Tibial artery (tissue), 4 donors: Measurements from ENCODE around the gene CXADR.
"Not testable (repeated sequence)": the region's sequence is repeated elsewhere in the genome, so short reads cannot be mapped to it uniquely, and the experiment has no call there.

Experiments used
- DNase-seq, 2 donors: peaks; one replicate each; pipeline ENCODE4 v3.0.0-alpha.2; 2019
- H3K27ac ChIP-seq, 2 donors: fragments of 200-600 bp; sonication (generic) in 1 of 2; 1 replicate in 1 of 2; 2 replicates in 1 of 2; pipeline ENCODE4 v1.5.1; 2018 to 2019; ENCODE audit warnings: mild to moderate bottlenecking in 1 of 2
- H3K27me3 ChIP-seq, 2 donors: fragments of 200-600 bp; sonication (generic) in 1 of 2; one replicate each; pipeline versions ENCODE4 v1.5.1 to v1.6.0; 2016 to 2019
- H3K36me3 ChIP-seq, 3 donors: fragments of 200-600 bp; sonication (generic) in 2 of 3; one replicate each; pipeline ENCODE4 v1.5.1; 2016 to 2019; ENCODE audit warnings: mild to moderate bottlenecking in 2 of 3
- H3K4me1 ChIP-seq, 4 donors: fragments of 200-600 bp; sonication (generic) in 2 of 4; 1 replicate in 3 of 4; 2 replicates in 1 of 4; pipeline ENCODE4 v1.5.1; 2016 to 2019
- H3K4me3 ChIP-seq, 2 donors: fragments of 200-600 bp; sonication (generic) in 1 of 2; 1 replicate in 1 of 2; 2 replicates in 1 of 2; pipeline ENCODE4 v1.5.1; 2018 to 2019; ENCODE audit warnings: mild to moderate bottlenecking in 2 of 2
- H3K9me3 ChIP-seq, 3 donors: fragments of 200-600 bp; sonication (generic) in 1 of 3; one replicate each; pipeline ENCODE4 v1.5.1; 2016 to 2019
- intact Hi-C: fragments of 100-400 bp; cut with DNase I; formaldehyde crosslinking; loops from one replicate; pipeline ENCODE4 v1.15.0; 2023; ENCODE audit warnings: low total_unique reads
- TF ChIP-seq, protein P1 (sequence below), 2 experiments: fragments of 200-600 bp in 1 of 2; fragments of 450-650 bp in 1 of 2; IDR thresholded peaks; one replicate each; pipeline ENCODE4 v1.5.1; 2017 to 2019; ENCODE audit warnings: antibody characterized with exemption in 2 of 2, mild to moderate bottlenecking in 1 of 2, moderate library complexity in 1 of 2

CXADR gene

DNA sequence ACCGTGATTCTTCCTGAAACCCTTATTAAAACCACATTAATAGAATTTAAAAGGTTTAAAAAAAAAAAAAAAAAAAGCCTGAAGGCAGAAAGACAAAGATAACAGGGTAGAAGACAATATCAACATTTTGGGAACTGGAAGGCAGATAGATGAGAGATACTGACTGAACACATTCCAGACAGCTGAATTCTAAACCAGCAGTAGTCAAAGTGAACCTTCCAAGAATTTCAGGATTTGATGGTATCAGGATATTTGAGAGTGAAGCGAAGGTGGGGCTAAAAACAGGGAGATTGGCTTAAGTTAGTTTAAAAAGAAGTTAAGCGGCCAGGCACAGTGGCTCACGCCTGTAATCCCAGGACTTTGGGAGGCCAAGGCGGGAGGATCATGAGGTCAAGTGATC lies 5.3 kb upstream of the CXADR start:
- intact Hi-C loops: no loop called here
- TF ChIP-seq, protein P1, sequence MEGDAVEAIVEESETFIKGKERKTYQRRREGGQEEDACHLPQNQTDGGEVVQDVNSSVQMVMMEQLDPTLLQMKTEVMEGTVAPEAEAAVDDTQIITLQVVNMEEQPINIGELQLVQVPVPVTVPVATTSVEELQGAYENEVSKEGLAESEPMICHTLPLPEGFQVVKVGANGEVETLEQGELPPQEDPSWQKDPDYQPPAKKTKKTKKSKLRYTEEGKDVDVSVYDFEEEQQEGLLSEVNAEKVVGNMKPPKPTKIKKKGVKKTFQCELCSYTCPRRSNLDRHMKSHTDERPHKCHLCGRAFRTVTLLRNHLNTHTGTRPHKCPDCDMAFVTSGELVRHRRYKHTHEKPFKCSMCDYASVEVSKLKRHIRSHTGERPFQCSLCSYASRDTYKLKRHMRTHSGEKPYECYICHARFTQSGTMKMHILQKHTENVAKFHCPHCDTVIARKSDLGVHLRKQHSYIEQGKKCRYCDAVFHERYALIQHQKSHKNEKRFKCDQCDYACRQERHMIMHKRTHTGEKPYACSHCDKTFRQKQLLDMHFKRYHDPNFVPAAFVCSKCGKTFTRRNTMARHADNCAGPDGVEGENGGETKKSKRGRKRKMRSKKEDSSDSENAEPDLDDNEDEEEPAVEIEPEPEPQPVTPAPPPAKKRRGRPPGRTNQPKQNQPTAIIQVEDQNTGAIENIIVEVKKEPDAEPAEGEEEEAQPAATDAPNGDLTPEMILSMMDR (IDR thresholded peaks at IDR 0.05): no peak

DNA sequence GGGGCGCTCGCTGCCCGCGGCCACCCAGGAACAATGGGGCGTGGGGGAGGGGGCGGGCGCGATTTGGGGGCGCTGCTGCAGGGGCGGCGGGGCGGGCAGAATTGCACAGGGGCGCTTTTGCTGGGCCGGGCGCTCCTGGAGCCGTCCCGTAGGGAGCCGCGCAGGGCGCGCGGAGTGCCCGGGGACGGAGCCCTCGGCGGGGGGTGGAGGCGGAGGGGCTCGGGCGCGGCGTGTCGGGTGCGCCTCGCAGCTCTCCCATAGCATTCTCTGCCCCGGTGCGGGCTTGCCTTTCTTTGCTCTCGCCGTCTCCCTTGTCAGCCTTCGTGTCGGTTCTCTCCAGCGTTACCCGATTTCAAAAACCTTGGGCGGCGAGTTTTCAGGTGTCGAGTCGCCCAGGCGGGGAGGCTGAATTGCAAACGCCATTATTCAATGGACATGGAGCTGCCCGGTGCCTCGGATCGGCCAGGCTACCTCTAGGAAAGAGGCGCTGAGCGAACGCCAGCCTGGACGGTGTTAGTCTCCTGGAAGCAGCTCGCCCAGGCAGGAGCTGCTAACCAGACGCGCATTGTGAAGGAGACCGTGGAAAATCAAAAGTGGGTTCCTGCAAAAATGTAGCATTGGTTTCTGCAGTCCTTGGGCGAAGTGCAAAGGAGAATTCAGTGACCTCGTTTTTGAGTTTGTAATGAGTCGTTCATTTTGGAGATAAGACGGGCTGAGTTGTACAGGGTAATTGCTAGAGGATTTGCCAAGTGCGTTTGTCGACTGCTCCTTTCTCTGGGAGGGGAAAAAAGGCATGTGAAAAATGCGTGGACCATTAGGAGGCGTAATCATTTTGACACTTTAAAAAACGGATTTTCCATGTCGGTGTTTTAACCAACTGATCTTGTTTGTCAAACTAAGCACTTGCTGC lies 626 bp downstream of the CXADR start:
- H3K27me3 ChIP-seq: peaks cover 0 to 47% of the 10 kb centered on the region in 2 donors
- no peaks in the 10 kb centered on the region for H3K36me3 ChIP-seq

More for the DNA sequence above, 5.3 kb upstream of the CXADR start:
- H3K9me3 ChIP-seq: peaks cover 0 to 7% (median 4%) of the 10 kb centered on the region in 3 donors
- no peak overlapping the region for H3K27ac ChIP-seq
- peaks cover 0 to 8% (median 5%) of the 10 kb centered on the region in 4 donors for H3K4me1 ChIP-seq
- H3K27me3 ChIP-seq: peaks cover 0 to 20% of the 10 kb centered on the region in 2 donors
- H3K36me3 ChIP-seq: no peaks in the 10 kb centered on the region
- no peak for DNase-seq
- no peak overlapping the region for H3K4me3 ChIP-seq

DNA sequence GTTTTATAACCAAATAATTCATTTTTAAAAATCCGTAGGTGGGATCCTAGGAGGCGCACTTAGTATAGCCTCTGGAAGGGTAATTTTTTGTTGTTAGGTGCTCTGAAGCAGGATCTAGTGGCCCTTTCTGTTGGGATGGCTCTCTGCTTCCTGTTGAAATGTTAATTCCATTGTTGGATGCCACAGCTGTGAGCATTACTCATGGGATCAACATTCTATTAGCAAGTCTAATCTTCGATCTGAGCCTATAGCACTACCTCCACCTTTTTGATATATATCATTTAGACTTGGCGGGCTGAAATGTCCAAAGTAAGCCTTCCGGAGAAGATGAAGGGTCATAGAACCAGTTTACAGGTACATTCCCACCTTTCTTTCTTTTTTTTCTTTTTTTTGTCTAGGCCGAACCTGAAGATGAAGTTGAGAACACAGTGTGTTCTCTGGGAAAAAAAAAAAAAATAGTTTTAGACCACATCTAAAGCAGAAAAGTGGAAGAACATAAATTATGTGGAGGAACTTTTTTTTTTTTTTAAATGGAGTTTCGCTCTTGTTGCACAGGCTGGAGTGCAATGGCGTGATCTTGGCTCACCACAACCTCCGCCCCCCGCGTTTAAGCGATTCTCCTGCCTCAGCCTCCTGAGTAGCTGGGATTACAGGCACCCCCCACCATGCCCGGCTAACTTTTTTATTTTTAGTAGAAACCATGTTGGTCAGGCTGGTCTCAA lies 1.4 kb downstream of the CXADR start:
- DNase-seq: no peak
- Histone ChIP-seq H3K4me1 (peaks cover 0 to 26% (median 17%) of the 10 kb centered on the region in 4 donors), H3K27me3 (peaks cover 0 to 47% of the 10 kb centered on the region in 2 donors), H3K4me3 (no peak overlapping the region), H3K9me3 (no peaks in the 10 kb centered on the region), H3K36me3 (no peaks in the 10 kb centered on the region), H3K27ac (no peak overlapping the region)
- TF ChIP-seq, protein P1 (IDR thresholded peaks at IDR 0.05): no peak
- intact Hi-C loops: no loop called here

More for the DNA sequence above, 626 bp downstream of the CXADR start:
- Histone ChIP-seq H3K9me3 (no peaks in the 10 kb centered on the region), H3K4me3 (peak overlapping the region; percentile 52 to 61), H3K27ac (no peak overlapping the region), H3K4me1 (peaks cover 0 to 26% (median 17%) of the 10 kb centered on the region in 4 donors)
- no peak for DNase-seq
- TF ChIP-seq, protein P1 (IDR thresholded peaks at IDR 0.05): no peak
- intact Hi-C loops: no loop called here

DNA sequence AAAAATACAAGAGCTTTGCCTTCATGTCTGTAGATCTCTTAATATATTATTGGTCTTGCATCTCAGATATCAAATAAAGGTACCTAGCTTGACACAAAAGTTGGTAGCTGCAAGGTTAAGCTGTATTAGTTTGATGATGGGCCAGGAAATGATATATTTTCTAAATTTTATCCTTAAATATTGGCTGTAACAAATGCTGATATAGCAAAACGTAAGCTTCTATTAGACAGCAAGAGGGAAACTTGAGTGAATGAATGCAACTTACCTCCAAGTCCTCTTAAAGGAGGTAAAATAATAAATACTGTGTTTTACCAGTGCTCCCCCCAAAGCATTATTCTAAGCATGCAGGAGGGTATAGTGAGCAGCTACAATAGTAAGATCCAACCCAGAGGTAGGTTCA lies 4.2 kb downstream of the CXADR start:
- H3K27ac ChIP-seq, DNase-seq, H3K4me3 ChIP-seq, intact Hi-C loops, H3K36me3 ChIP-seq, H3K9me3 ChIP-seq: not testable (repeated sequence)
- Histone ChIP-seq H3K4me1 (peaks cover 0 to 23% (median 17%) of the 10 kb centered on the region in 4 donors), H3K27me3 (peaks cover 0 to 33% of the 10 kb centered on the region in 2 donors)

DNA sequence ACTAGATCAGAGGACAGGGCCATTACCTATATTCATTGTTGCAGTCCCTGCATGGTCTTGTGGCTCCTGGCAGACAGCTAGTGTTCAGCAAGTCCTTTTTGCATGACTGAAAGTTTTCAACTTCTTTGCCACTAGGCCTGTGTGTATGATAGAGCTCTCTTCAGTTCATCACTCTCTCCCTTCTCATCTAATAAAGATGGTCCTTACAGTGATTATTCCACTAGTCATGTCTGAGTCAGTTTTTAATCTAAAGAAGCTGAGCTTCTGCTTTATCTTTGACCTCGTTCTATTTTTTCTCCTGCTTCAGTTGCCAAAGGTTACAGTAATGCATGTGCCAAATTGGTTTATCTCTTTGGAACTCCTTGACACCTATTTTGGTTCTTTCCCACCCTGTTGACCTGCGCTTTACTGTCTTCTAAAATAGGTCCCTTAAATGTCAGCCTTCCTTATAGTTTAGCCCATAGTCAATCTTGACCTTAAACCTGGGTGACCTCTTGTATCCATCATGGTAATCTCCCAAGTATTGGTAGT lies 6.4 kb downstream of the CXADR start:
- Histone ChIP-seq H3K27ac (no peak overlapping the region), H3K4me1 (peaks cover 0 to 1% (median 0%) of the 10 kb centered on the region in 4 donors), H3K9me3 (no peaks in the 10 kb centered on the region), H3K27me3 (peaks cover 0 to 13% of the 10 kb centered on the region in 2 donors), H3K4me3 (no peak overlapping the region), H3K36me3 (no peaks in the 10 kb centered on the region)
- TF ChIP-seq, protein P1 (IDR thresholded peaks at IDR 0.05): no peak
- DNase-seq: no peak
- intact Hi-C loops: no loop called here
